HFFc6 (cell line): ENCODE measurements around the gene C1orf167. TPM values are rescaled to one million over a fixed set of nuclear protein-coding genes. Genes with fewer than 3 reads are reported as not detected.
A peak's percentile ranks its signal among the peaks of the same experiment; 100 is the strongest.

Source experiments
- DNase-seq: peaks from one replicate; pipeline ENCODE4 v3.0.0-alpha.2; 2018
- H3K27ac Mint-ChIP-seq: 2 replicates; pipeline ENCODE4 v1.8.0; 2020; ENCODE audit warnings: mild to moderate bottlenecking, mixed read lengths
- H3K27me3 Mint-ChIP-seq: 2 replicates; pipeline ENCODE4 v1.8.0; 2021; ENCODE audit warnings: mild to moderate bottlenecking, moderate library complexity, mixed read lengths; ENCODE audit not compliant: insufficient read depth
- H3K36me3 Mint-ChIP-seq: 2 replicates; pipeline ENCODE4 v1.8.0; 2021; ENCODE audit warnings: low read depth, mixed read lengths
- H3K4me1 Mint-ChIP-seq: 2 replicates; pipeline ENCODE4 v1.8.0; 2020; ENCODE audit warnings: low read depth, mixed read lengths
- H3K4me3 Mint-ChIP-seq: 2 replicates; pipeline ENCODE4 v1.8.0; 2020; ENCODE audit warnings: mild to moderate bottlenecking, moderate library complexity, mixed read lengths
- H3K9me3 Mint-ChIP-seq: 2 replicates; pipeline ENCODE4 v1.8.0; 2020; ENCODE audit warnings: mild to moderate bottlenecking, mixed read lengths
- total RNA-seq, 6 experiments: library from RNA; stranded (reverse); fragmentation: NEBNext Ultra II Directional; extraction: Animal tissue kit (Norgen Biotek cat#: 25700); gene quantifications; 2 replicates in 1 of 6; 3 replicates in 5 of 6; pipeline ENCODE4 v1.2.3, GENCODE V29; 2021
- TF ChIP-seq, protein P1 (sequence below): fragments of 200-600 bp; sonication (generic); IDR thresholded peaks from 2 replicates; pipeline ENCODE4 v1.5.0; 2021; ENCODE audit warnings: antibody characterized with exemption, mild to moderate bottlenecking

Gene C1orf167
- total RNA-seq, 6 experiments from 2014 or later, result 0.23 to 0.59 (median 0.38) TPM; not detected in 2

DNA sequence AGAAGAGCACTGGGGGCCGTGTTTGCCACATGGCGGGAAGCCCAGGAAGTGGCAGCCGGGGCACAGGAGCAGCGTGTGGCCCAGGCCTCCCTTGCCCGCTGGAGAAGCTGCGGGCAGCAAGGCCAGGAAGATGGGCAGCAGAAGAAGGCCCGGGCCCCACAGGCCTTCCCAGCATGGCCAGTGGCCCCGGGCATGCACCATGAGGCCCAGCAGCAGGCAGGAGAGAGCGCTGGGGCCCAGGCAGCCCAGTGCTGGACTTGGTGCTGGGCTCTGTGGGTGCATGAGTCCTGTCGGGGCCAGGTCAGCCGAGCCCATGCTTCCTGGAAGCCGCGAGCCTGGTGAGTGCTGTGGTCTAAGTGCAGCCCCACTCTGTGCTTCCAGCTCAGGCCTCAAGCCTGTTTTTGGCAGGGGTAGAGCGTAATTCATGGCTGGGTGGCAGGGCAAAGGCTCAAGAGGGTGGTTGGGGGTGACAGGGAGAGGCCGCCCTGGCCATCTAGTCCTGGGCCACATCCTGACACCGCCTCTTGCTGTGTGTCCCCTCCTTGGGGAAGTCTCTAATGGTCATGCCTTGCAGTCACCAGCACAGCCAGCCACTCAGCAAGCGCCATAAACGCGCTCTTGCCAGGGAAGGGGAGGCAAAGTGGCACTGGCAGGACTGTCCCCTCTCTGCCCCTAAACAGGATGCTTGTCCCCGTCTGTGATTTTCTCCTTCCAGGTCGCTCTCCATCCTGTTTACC lies 22.4 kb downstream of the C1orf167 start:
- TF ChIP-seq, protein P1, sequence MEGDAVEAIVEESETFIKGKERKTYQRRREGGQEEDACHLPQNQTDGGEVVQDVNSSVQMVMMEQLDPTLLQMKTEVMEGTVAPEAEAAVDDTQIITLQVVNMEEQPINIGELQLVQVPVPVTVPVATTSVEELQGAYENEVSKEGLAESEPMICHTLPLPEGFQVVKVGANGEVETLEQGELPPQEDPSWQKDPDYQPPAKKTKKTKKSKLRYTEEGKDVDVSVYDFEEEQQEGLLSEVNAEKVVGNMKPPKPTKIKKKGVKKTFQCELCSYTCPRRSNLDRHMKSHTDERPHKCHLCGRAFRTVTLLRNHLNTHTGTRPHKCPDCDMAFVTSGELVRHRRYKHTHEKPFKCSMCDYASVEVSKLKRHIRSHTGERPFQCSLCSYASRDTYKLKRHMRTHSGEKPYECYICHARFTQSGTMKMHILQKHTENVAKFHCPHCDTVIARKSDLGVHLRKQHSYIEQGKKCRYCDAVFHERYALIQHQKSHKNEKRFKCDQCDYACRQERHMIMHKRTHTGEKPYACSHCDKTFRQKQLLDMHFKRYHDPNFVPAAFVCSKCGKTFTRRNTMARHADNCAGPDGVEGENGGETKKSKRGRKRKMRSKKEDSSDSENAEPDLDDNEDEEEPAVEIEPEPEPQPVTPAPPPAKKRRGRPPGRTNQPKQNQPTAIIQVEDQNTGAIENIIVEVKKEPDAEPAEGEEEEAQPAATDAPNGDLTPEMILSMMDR, result no peak
- Mint-ChIP-seq H3K27me3 (peaks cover 5% of the 10 kb centered on the region), H3K4me3 (no peak overlapping the region), H3K9me3 (no peaks in the 10 kb centered on the region), H3K4me1 (peaks cover 13% of the 10 kb centered on the region), H3K36me3 (no peaks in the 10 kb centered on the region), H3K27ac (no peak overlapping the region)
- DNase-seq, result no peak

GRCh38 chr1:11784993-11785769 lies 23.2 kb downstream of the C1orf167 start:
- Mint-ChIP-seq H3K27me3 (peaks cover 4% of the 10 kb centered on the region; the same call in 1 of the 2 replicates), H3K4me3 (no peak overlapping the region), H3K4me1 (peaks cover 13% of the 10 kb centered on the region), H3K36me3 (no peaks in the 10 kb centered on the region), H3K27ac (no peak overlapping the region), H3K9me3 (no peaks in the 10 kb centered on the region)
- TF ChIP-seq, protein P1, result peak; percentile 93
- peak; percentile 33 for DNase-seq

- TF ChIP-seq, protein P1, result no peak
- H3K9me3 Mint-ChIP-seq, result no peaks in the 10 kb centered on the region
- no peak overlapping the region for H3K4me3 Mint-ChIP-seq
- no peak for DNase-seq
- H3K27me3 Mint-ChIP-seq, result no peaks in the 10 kb centered on the region
- H3K27ac Mint-ChIP-seq, result no peak overlapping the region
- peaks cover 22% of the 10 kb centered on the region for H3K4me1 Mint-ChIP-seq
- no peaks in the 10 kb centered on the region for H3K36me3 Mint-ChIP-seq
These were observed 24.2 kb downstream of the C1orf167 start for GRCh38 chr1:11786168-11786567.

GRCh38 chr1:11787251-11787803 lies 25.3 kb downstream of the C1orf167 start:
- no peaks in the 10 kb centered on the region; the same call in 1 of the 2 replicates for H3K27me3 Mint-ChIP-seq
- no peaks in the 10 kb centered on the region for H3K9me3 Mint-ChIP-seq
- H3K36me3 Mint-ChIP-seq, result peaks cover 7% of the 10 kb centered on the region; the same call in 1 of the 2 replicates
- peak overlapping the region; percentile 65 for H3K27ac Mint-ChIP-seq
- peaks cover 33% of the 10 kb centered on the region for H3K4me1 Mint-ChIP-seq
- peak; percentile 35 for DNase-seq
- H3K4me3 Mint-ChIP-seq, result no peak overlapping the region
- TF ChIP-seq, protein P1, result no peak

GRCh38 chr1:11787804-11788436 lies 25.9 kb downstream of the C1orf167 start:
- peak overlapping the region; percentile 65 for H3K27ac Mint-ChIP-seq
- TF ChIP-seq, protein P1, result no peak
- H3K27me3 Mint-ChIP-seq, result no peaks in the 10 kb centered on the region; the same call in 1 of the 2 replicates
- H3K9me3 Mint-ChIP-seq, result no peaks in the 10 kb centered on the region
- DNase-seq, result no peak
- H3K36me3 Mint-ChIP-seq, result peaks cover 7% of the 10 kb centered on the region; the same call in 1 of the 2 replicates
- no peak overlapping the region for H3K4me3 Mint-ChIP-seq
- peaks cover 33% of the 10 kb centered on the region for H3K4me1 Mint-ChIP-seq
